CD14-positive monocyte (primary cell): ENCODE results near the gene GSTO2. TPM values are rescaled to one million over a fixed set of nuclear protein-coding genes. Genes with fewer than 3 reads are reported as not detected.

ENCODE experiments used
- DNase-seq, 3 donors: peaks; one replicate each; pipeline ENCODE4 v3.0.0-alpha.2; 2011 to 2022
- H2AFZ ChIP-seq: 2 replicates; pipeline ENCODE4 v1.6.0; 2012; ENCODE audit warnings: mild to moderate bottlenecking, low read depth, low read length, inconsistent platforms; ENCODE audit not compliant: insufficient read depth, poor library complexity, severe bottlenecking
- H3K27ac ChIP-seq, 2 donors: 1 replicate in 1 of 2; 2 replicates in 1 of 2; pipeline ENCODE4 v1.5.1; 2012 to 2013; ENCODE audit warnings: low read length in 2 of 2, control low read depth in 1 of 2, inconsistent platforms in 1 of 2, low read depth in 1 of 2, mild to moderate bottlenecking in 1 of 2
- H3K27me3 ChIP-seq, 2 donors: one replicate each; pipeline versions ENCODE4 v1.6.0 to v1.6.1; 2011 to 2013; ENCODE audit warnings: low read length in 2 of 2; ENCODE audit not compliant: control insufficient read depth in 2 of 2, insufficient read depth in 2 of 2
- H3K36me3 ChIP-seq, 2 donors: replicated peaks in 1 of 2; 1 replicate in 1 of 2; 2 replicates in 1 of 2; pipeline versions ENCODE4 v1.5.1 to v1.6.1; 2012 to 2013; ENCODE audit warnings: low read length in 2 of 2, control low read depth in 1 of 2, inconsistent platforms in 1 of 2, mild to moderate bottlenecking in 1 of 2; ENCODE audit not compliant: insufficient read depth in 2 of 2, control insufficient read depth in 1 of 2
- H3K4me1 ChIP-seq, 2 donors: 1 replicate in 1 of 2; 2 replicates in 1 of 2; pipeline versions ENCODE4 v1.5.1 to v1.6.1; 2012 to 2013; ENCODE audit warnings: low read length in 2 of 2, control low read depth in 1 of 2, inconsistent platforms in 1 of 2, mild to moderate bottlenecking in 1 of 2, moderate library complexity in 1 of 2; ENCODE audit not compliant: insufficient read depth in 2 of 2, control insufficient read depth in 1 of 2
- H3K4me2 ChIP-seq: replicated peaks from 2 replicates; pipeline ENCODE3; 2012; ENCODE audit warnings: low read length, moderate library complexity, mild to moderate bottlenecking; ENCODE audit not compliant: poor library complexity, severe bottlenecking; ENCODE audit errors: extremely low read depth
- H3K4me3 ChIP-seq, 3 experiments: fragments of 200-600 bp in 1 of 3; sonication (generic) in 1 of 3; replicated peaks in 1 of 3; 1 replicate in 2 of 3; 2 replicates in 1 of 3; pipeline ENCODE4 v1.5.1; 2011 to 2013; ENCODE audit warnings: low read length in 3 of 3, mild to moderate bottlenecking in 3 of 3, control low read depth in 2 of 3, low read depth in 2 of 3, inconsistent platforms in 1 of 3, moderate library complexity in 1 of 3
- H3K79me2 ChIP-seq: 2 replicates; pipeline ENCODE4 v1.6.0; 2012; ENCODE audit warnings: mild to moderate bottlenecking, control low read depth, inconsistent platforms, low read length, moderate library complexity; ENCODE audit not compliant: insufficient read depth
- H3K9ac ChIP-seq: 2 replicates; pipeline ENCODE4 v1.6.0; 2017; ENCODE audit warnings: low read length, mild to moderate bottlenecking; ENCODE audit not compliant: insufficient read depth, poor library complexity, severe bottlenecking
- H3K9me3 ChIP-seq, 2 donors: replicated peaks in 1 of 2; 1 replicate in 1 of 2; 2 replicates in 1 of 2; pipeline versions ENCODE4 v1.5.1 to v1.6.1; 2012 to 2013; ENCODE audit warnings: low read length in 2 of 2, control low read depth in 1 of 2; ENCODE audit not compliant: control insufficient read depth in 1 of 2, insufficient read depth in 1 of 2
- H4K20me1 ChIP-seq: 2 replicates; pipeline ENCODE4 v1.6.0; 2012; ENCODE audit warnings: mild to moderate bottlenecking, low read length, control low read depth, moderate library complexity; ENCODE audit not compliant: insufficient read depth
- H3K27ac Mint-ChIP-seq, 7 donors: one replicate each; pipeline ENCODE4 v1.8.0; 2020; ENCODE audit warnings: mild to moderate bottlenecking in 7 of 7, mixed read lengths in 7 of 7, moderate library complexity in 6 of 7, inconsistent platforms in 2 of 7
- H3K27me3 Mint-ChIP-seq, 3 donors: one replicate each; pipeline ENCODE4 v1.8.0; 2021 to 2022; ENCODE audit warnings: low read depth in 3 of 3, mild to moderate bottlenecking in 3 of 3, mixed read lengths in 3 of 3, moderate library complexity in 3 of 3, inconsistent platforms in 1 of 3
- H3K36me3 Mint-ChIP-seq, 2 donors: one replicate each; pipeline ENCODE4 v1.8.0; 2020; ENCODE audit warnings: mixed read lengths in 2 of 2, inconsistent platforms in 1 of 2, mild to moderate bottlenecking in 1 of 2
- H3K4me1 Mint-ChIP-seq: one replicate; pipeline ENCODE4 v1.8.0; 2020; ENCODE audit warnings: mild to moderate bottlenecking, mixed read lengths
- H3K4me3 Mint-ChIP-seq, 2 donors: one replicate each; pipeline ENCODE4 v1.8.0; 2020; ENCODE audit warnings: mild to moderate bottlenecking in 2 of 2, mixed read lengths in 2 of 2, moderate library complexity in 1 of 2
- H3K9me3 Mint-ChIP-seq, 7 donors: one replicate each; pipeline ENCODE4 v1.8.0; 2020 to 2022; ENCODE audit warnings: mixed read lengths in 7 of 7, mild to moderate bottlenecking in 6 of 7, moderate library complexity in 6 of 7, inconsistent platforms in 2 of 7
- CTCF ChIP-seq: fragments of 200-600 bp; IDR thresholded peaks from one replicate; pipeline ENCODE4 v1.8.0; 2022; ENCODE audit warnings: antibody characterized with exemption, mild to moderate bottlenecking
- WGBS: methylation state at CpG from one replicate; pipeline ENCODE4 v1.1.5; 2013; ENCODE audit warnings: missing lambda C conversion rate; ENCODE audit not compliant: insufficient coverage; 5-methylcytosine and 5-hydroxymethylcytosine counted together
- intact Hi-C, 2 donors: fragments of 100-400 bp; cut with micrococcal nuclease; formaldehyde crosslinking; loops; one replicate each; pipeline versions ENCODE4 v1.15.0 to v1.15.1; 2023
- polyA plus RNA-seq, 3 donors: library from polyadenylated mRNA; depleted of rRNA in 1 of 3; unstranded in 2 of 3; stranded (reverse) in 1 of 3; fragments of 300-500 nt in 2 of 3; fragments of >200 nt in 1 of 3; fragmentation: Illumina TruSeq in 2 of 3; gene quantifications; 1 replicate in 2 of 3; 2 replicates in 1 of 3; pipeline ENCODE4 v1.2.3, GENCODE V29; 2012 to 2021

GSTO2 gene
- polyA plus RNA-seq, 3 donors = 0.16 to 0.26 TPM; not detected in 1

DNA sequence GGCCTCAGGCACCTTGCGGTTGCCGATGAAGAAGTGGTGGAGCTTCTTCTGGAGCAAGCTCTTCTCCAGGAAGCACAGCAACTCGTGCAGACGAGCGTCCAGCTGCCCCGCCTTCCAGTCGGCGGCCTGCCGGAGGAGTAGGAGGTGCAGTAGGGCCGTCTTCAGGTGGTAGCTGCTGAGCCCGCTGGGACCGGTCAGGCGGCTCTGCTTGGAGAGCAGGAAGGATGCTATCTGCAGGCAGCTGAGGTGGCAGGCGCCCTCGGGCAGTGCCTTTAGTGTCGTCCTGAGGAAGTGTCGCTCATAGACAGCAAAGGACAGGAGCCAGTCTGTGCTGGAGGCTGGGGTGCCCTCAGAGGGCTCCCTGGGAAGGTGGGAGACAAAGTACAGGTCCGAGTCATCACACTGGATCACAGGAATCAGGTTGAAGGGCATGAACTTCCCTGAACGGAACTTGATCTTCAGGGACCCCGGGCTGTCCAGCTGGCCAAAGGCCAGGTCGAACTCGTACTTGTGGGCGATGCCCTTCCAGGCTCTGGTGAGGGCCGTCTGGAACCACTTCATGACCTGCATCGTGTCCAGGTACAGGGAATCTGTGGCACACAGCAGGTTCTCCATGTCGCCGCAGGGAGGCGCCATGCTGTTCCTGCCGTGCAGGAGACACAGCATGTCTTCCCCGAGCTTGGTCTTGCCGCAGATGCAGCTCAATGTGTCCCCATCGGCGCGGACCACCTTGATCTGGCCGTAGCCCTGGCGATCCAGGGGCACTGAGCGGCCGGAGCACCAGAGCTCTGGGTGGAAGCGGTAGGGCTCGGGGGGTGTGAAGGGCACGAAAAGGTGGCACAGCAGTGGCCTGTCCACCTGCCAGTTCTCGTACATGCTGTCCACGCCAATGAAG, 45.9 kb downstream of the GSTO2 start:
- Histone ChIP-seq H3K79me2 (peaks cover 100% of the 10 kb centered on the region), H3K27me3 (no peaks in the 10 kb centered on the region), H4K20me1 (peaks cover 100% of the 10 kb centered on the region), H3K4me3 (no peak overlapping the region), H3K4me1 (peaks cover 15 to 30% of the 10 kb centered on the region in 2 donors), H3K27ac (no peak overlapping the region), H3K4me2 (no peak overlapping the region), H3K36me3 (peaks cover 63 to 85% of the 10 kb centered on the region in 2 donors), H3K9me3 (no peaks in the 10 kb centered on the region), H3K9ac (no peak overlapping the region), H2AFZ (no peak overlapping the region)
- no peak for DNase-seq
- Mint-ChIP-seq H3K36me3 (peaks cover 72 to 92% of the 10 kb centered on the region in 2 donors), H3K27me3 (peaks cover 0 to 1% (median 0%) of the 10 kb centered on the region in 3 donors), H3K4me1 (peaks cover 43% of the 10 kb centered on the region), H3K9me3 (peaks cover 0 to 2% (median 0%) of the 10 kb centered on the region in 7 donors), H3K27ac (no peak overlapping the region), H3K4me3 (peak overlapping the region in 1 of 2 donors; percentile 31)
- no peak for TF ChIP-seq CTCF
- 97% methylated on average over 43 of the region's 43 CpGs for WGBS
- intact Hi-C loops = no loop called here

- peaks cover 100% of the 10 kb centered on the region for H4K20me1 ChIP-seq
- Mint-ChIP-seq H3K27me3 (peaks cover 0 to 1% (median 0%) of the 10 kb centered on the region in 3 donors), H3K9me3 (peaks cover 0 to 2% (median 0%) of the 10 kb centered on the region in 7 donors), H3K4me1 (peaks cover 46% of the 10 kb centered on the region), H3K36me3 (peaks cover 70 to 90% of the 10 kb centered on the region in 2 donors), H3K4me3 (no peak overlapping the region), H3K27ac (peak overlapping the region in 1 of 7 donors; percentile 37)
- DNase-seq = no peak
- H3K36me3 ChIP-seq = peaks cover 56 to 79% of the 10 kb centered on the region in 2 donors
- intact Hi-C loops = no loop called here
- peaks cover 22 to 36% of the 10 kb centered on the region in 2 donors for H3K4me1 ChIP-seq
- peaks cover 100% of the 10 kb centered on the region for H3K79me2 ChIP-seq
- 97% methylated on average over 22 of the region's 22 CpGs for WGBS
- H3K27me3 ChIP-seq = no peaks in the 10 kb centered on the region
- H3K4me3 ChIP-seq = no peak overlapping the region
- H3K9ac ChIP-seq = no peak overlapping the region
- H3K9me3 ChIP-seq = no peaks in the 10 kb centered on the region
- no peak overlapping the region for H3K4me2 ChIP-seq
- TF ChIP-seq CTCF = no peak
- H3K27ac ChIP-seq = peak overlapping the region in 1 of 2 donors; percentile 39
- no peak overlapping the region for H2AFZ ChIP-seq
Measured at GRCh38 chr10:104315486-104315921, 46.5 kb downstream of the GSTO2 start.
